PFSK-1 (cell line): ENCODE data around the gene FAM241A.

Experiments used
- FOXP2 ChIP-seq: optimal IDR thresholded peaks from 2 replicates; pipeline ENCODE3; 2011; ENCODE audit warnings: borderline replicate concordance, control low read depth, inconsistent platforms; ENCODE audit not compliant: insufficient read depth; ENCODE audit errors: extremely low read length, extremely low read depth
- POLR2AphosphoS5 ChIP-seq: IDR thresholded peaks from 2 replicates; pipeline ENCODE4 v1.6.1; 2012; ENCODE audit warnings: low read depth, mild to moderate bottlenecking, control low read depth, low read length, moderate library complexity
- SIN3A ChIP-seq: IDR thresholded peaks from 2 replicates; pipeline ENCODE4 v1.6.1; 2012; ENCODE audit warnings: mild to moderate bottlenecking, low read length, moderate library complexity, borderline replicate concordance; ENCODE audit not compliant: insufficient read depth
- TAF1 ChIP-seq: IDR thresholded peaks from 2 replicates; pipeline ENCODE4 v1.6.1; 2012; ENCODE audit warnings: low read length, control low read depth, borderline replicate concordance; ENCODE audit not compliant: insufficient read depth
- TF ChIP-seq, protein P1 (sequence below), 2 experiments: IDR thresholded peaks; 2 replicates each; pipeline versions ENCODE4 v1.6.1 to v1.8.0; 2011 to 2012; ENCODE audit warnings: low read depth in 2 of 2, low read length in 2 of 2, control low read depth in 1 of 2, inconsistent platforms in 1 of 2, mild to moderate bottlenecking in 1 of 2, moderate library complexity in 1 of 2; ENCODE audit not compliant: insufficient read depth in 1 of 2

Gene FAM241A

DNA sequence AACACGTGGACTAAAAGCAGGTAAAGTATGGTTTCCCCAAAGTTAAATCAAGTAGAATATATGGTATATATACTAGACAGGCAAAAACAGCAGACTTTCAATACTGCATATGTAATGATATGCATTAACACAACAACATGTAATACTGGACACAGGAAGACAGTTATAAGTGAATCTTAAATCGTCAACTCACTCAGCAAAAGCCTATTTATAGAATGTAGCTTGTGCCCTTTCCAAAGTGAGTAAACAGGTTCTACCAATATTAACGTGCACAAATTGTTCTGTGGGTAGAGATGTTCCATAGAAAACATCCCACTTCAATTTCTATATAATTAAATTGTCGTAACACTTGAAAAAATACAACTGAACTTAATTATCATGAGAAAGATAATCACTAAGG lies 30.6 kb downstream of the FAM241A start:
- TF ChIP-seq, protein P1, sequence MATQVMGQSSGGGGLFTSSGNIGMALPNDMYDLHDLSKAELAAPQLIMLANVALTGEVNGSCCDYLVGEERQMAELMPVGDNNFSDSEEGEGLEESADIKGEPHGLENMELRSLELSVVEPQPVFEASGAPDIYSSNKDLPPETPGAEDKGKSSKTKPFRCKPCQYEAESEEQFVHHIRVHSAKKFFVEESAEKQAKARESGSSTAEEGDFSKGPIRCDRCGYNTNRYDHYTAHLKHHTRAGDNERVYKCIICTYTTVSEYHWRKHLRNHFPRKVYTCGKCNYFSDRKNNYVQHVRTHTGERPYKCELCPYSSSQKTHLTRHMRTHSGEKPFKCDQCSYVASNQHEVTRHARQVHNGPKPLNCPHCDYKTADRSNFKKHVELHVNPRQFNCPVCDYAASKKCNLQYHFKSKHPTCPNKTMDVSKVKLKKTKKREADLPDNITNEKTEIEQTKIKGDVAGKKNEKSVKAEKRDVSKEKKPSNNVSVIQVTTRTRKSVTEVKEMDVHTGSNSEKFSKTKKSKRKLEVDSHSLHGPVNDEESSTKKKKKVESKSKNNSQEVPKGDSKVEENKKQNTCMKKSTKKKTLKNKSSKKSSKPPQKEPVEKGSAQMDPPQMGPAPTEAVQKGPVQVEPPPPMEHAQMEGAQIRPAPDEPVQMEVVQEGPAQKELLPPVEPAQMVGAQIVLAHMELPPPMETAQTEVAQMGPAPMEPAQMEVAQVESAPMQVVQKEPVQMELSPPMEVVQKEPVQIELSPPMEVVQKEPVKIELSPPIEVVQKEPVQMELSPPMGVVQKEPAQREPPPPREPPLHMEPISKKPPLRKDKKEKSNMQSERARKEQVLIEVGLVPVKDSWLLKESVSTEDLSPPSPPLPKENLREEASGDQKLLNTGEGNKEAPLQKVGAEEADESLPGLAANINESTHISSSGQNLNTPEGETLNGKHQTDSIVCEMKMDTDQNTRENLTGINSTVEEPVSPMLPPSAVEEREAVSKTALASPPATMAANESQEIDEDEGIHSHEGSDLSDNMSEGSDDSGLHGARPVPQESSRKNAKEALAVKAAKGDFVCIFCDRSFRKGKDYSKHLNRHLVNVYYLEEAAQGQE (IDR thresholded peaks at IDR 0.05; ENCODE audit: insufficient read depth in 1 of 2, low read depth in 2 of 2, low read length in 2 of 2), result no peak
- TF ChIP-seq TAF1 (no peak), POLR2AphosphoS5 (no peak), FOXP2 (no peak), SIN3A (no peak)

DNA sequence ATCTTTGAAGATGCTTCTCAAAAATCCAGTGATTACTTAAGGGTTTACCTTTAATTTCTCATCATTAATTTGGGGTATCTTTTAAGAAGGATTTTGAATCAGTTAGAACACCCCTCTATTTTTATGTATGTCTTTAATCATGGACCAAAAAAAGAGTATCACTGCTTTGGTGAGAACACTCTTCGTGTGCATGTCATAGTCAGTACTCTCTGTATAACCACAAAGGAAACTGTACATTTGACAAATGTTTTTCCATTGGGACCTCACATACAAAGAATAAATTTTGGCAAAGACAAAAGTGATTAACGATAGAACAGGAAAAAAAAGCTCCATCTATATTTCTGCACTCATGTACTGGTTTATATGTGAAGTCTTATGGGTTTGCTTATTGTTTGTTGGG lies 31.3 kb downstream of the FAM241A start:
- TF ChIP-seq, protein P1 (IDR thresholded peaks at IDR 0.05; ENCODE audit: insufficient read depth in 1 of 2, low read depth in 2 of 2, low read length in 2 of 2), result no peak
- TF ChIP-seq POLR2AphosphoS5 (no peak), TAF1 (no peak), FOXP2 (no peak), SIN3A (no peak)

DNA sequence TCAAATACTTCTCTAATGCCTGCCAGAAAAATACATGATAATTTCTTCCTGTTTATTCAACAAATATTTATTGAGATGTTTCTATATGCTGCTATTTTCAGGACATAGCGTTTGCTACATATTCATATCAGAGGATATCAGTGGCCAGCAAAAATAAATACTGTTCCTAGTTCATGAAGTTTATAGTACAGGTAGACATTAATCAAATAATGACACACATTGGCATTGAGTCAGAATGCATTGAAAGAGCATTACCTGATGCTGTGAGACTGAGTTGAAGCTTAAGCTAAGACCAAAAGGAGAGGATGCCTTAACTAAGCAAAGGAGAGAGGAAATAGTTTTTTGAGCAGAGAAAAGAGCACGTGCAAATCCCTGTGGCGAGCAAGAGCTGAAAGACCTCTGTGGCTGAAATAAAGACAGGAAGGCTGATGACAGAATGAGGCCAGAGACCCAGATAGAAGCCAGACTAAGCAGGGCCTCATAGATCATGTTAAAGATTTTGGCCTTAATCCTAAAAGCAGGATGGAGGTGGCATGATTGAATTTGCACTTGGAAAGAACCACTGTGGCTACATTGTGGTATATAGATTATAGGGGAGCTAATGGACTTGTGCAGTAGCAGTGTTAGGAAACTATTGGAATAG lies 36.2 kb downstream of the FAM241A start:
- TF ChIP-seq FOXP2 (no peak), POLR2AphosphoS5 (no peak), SIN3A (no peak), TAF1 (no peak)
- TF ChIP-seq, protein P1 (IDR thresholded peaks at IDR 0.05; ENCODE audit: insufficient read depth in 1 of 2, low read depth in 2 of 2, low read length in 2 of 2), result no peak

DNA sequence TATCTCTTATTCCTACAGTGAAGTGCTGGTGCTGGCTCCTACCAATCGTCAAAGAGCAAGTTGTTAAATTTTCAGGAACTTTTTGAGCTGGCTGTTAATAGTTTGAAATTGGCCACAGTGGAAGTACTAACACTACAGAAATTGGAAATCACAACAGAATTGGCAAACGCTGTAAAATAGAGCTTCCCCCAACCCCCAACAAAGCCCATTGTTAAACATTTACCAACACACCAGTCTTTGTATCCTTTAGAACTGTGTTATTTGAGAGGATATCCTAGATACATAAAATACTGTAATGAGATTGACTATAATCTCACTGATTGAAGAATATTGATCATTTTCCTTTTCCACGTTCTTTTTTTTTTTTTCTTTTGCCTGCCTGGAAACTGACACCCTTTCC lies 37.4 kb downstream of the FAM241A start:
- TF ChIP-seq, protein P1 (IDR thresholded peaks at IDR 0.05; ENCODE audit: insufficient read depth in 1 of 2, low read depth in 2 of 2, low read length in 2 of 2), result no peak
- TF ChIP-seq TAF1 (no peak), FOXP2 (no peak), POLR2AphosphoS5 (no peak), SIN3A (no peak)
